HepG2 (cell line): ENCODE measurements around the gene CAMK2D. TPM values are rescaled to one million over a fixed set of nuclear protein-coding genes. Genes with fewer than 3 reads are reported as not detected.

Experiments used
- ARID5B ChIP-seq: IDR thresholded peaks from 2 replicates; pipeline ENCODE4 v1.4.0; 2020; ENCODE audit warnings: mild to moderate bottlenecking, missing genetic modification reagents
- EHMT2 ChIP-seq: fragments of 200-600 bp; sonication (generic); IDR thresholded peaks from 2 replicates; pipeline ENCODE4 v1.7.0; 2017; ENCODE audit warnings: antibody characterized with exemption, low read depth, low read length, borderline replicate concordance
- ELF3 ChIP-seq: IDR thresholded peaks from 2 replicates; pipeline ENCODE4 v1.6.1; 2016; ENCODE audit warnings: missing genetic modification reagents, missing compliant biosample characterization
- ETV5 ChIP-seq: IDR thresholded peaks from 2 replicates; pipeline ENCODE4 v1.6.1; 2018; ENCODE audit warnings: missing biosample characterization, missing genetic modification reagents, inconsistent platforms, borderline replicate concordance
- FOXJ3 ChIP-seq: sonication (generic); formaldehyde crosslinking; IDR thresholded peaks from 2 replicates; pipeline ENCODE4 v1.4.0; 2020; ENCODE audit warnings: missing genetic modification reagents, mild to moderate bottlenecking, borderline replicate concordance
- FOXM1 ChIP-seq: sonication (generic); formaldehyde crosslinking; IDR thresholded peaks from 2 replicates; pipeline ENCODE4 v1.5.0; 2020; ENCODE audit warnings: missing genetic modification reagents
- HES4 ChIP-seq: sonication (generic); formaldehyde crosslinking; IDR thresholded peaks from 2 replicates; pipeline ENCODE4 v1.9.0; 2021; ENCODE audit warnings: mild to moderate bottlenecking, missing genetic modification reagents, borderline replicate concordance
- HNF4G ChIP-seq, 2 experiments: sonication (generic) in 1 of 2; formaldehyde crosslinking in 1 of 2; IDR thresholded peaks; 2 replicates each; pipeline versions ENCODE4 v1.4.0 to v1.6.1; 2011 to 2020; ENCODE audit warnings: borderline replicate concordance in 2 of 2, low read depth in 2 of 2, mild to moderate bottlenecking in 2 of 2, low read length in 1 of 2, missing genetic modification reagents in 1 of 2, moderate library complexity in 1 of 2
- IRF1 ChIP-seq: sonication (generic); formaldehyde crosslinking; IDR thresholded peaks from 2 replicates; pipeline ENCODE4 v1.4.0; 2020; ENCODE audit warnings: low read depth, mild to moderate bottlenecking, missing genetic modification reagents
- IRF2 ChIP-seq: IDR thresholded peaks from 2 replicates; pipeline ENCODE4 v1.6.1; 2018; ENCODE audit warnings: missing genetic modification reagents, missing compliant biosample characterization
- KAT8 ChIP-seq: IDR thresholded peaks from 2 replicates; pipeline ENCODE4 v1.6.1; 2016; ENCODE audit warnings: missing genetic modification reagents, missing compliant biosample characterization
- MED1 ChIP-seq: sonication (generic); formaldehyde crosslinking; IDR thresholded peaks from 2 replicates; pipeline ENCODE4 v1.4.0; 2020; ENCODE audit warnings: missing genetic modification reagents
- NFIC ChIP-seq: IDR thresholded peaks from 2 replicates; pipeline ENCODE4 v1.6.1; 2012; ENCODE audit warnings: mild to moderate bottlenecking, low read length, inconsistent platforms
- PTBP1 ChIP-seq: fragments of 200-400 bp; formaldehyde crosslinking; IDR thresholded peaks from 2 replicates; pipeline ENCODE4 v1.6.1; 2018; ENCODE audit warnings: low read length, low read depth; ENCODE audit not compliant: poor library complexity, severe bottlenecking
- SMYD3 ChIP-seq: sonication (generic); formaldehyde crosslinking; IDR thresholded peaks from 2 replicates; pipeline ENCODE4 v1.8.1; 2023; ENCODE audit warnings: mild to moderate bottlenecking, missing genetic modification reagents
- STAT5B ChIP-seq: sonication (generic); formaldehyde crosslinking; IDR thresholded peaks from 2 replicates; pipeline ENCODE4 v1.4.0; 2020; ENCODE audit warnings: missing genetic modification reagents
- UBTF ChIP-seq: sonication (generic); formaldehyde crosslinking; IDR thresholded peaks from 2 replicates; pipeline ENCODE4 v1.4.0; 2020; ENCODE audit warnings: mild to moderate bottlenecking, missing genetic modification reagents
- ZBTB4 ChIP-seq: sonication (generic); formaldehyde crosslinking; IDR thresholded peaks from 2 replicates; pipeline ENCODE4 v1.4.0; 2020; ENCODE audit warnings: missing genetic modification reagents, mild to moderate bottlenecking, borderline replicate concordance
- ZNF274 ChIP-seq: sonication (generic); formaldehyde crosslinking; IDR thresholded peaks from 2 replicates; pipeline ENCODE4 v1.5.1; 2020; ENCODE audit warnings: mild to moderate bottlenecking, missing genetic modification reagents
- ZNF841 ChIP-seq: sonication (generic); formaldehyde crosslinking; IDR thresholded peaks from 2 replicates; pipeline ENCODE4 v1.8.1; 2023; ENCODE audit warnings: missing genetic modification reagents, borderline replicate concordance
- polyA plus RNA-seq, 8 experiments: library from polyadenylated mRNA; depleted of rRNA in 3 of 8; stranded (reverse) in 7 of 8; unstranded in 1 of 8; fragments of >200 nt; fragmentation: Illumina TruSeq in 4 of 8; extraction: Trizol in 4 of 8; gene quantifications; 2 replicates each; pipeline versions ENCODE4 v1.2.1 to v1.2.3, GENCODE V29; 2011 to 2016; ENCODE audit warnings: low read depth in 4 of 8, missing spikeins in 1 of 8, mixed read lengths in 1 of 8; ENCODE audit not compliant: insufficient read depth in 1 of 8
- total RNA-seq, 5 experiments: library from RNA; depleted of rRNA; stranded (reverse); fragments of >200 nt; fragmentation: Illumina TruSeq; extraction: Trizol; gene quantifications; 2 replicates each; pipeline ENCODE4 v1.2.3, GENCODE V29; 2016; ENCODE audit warnings: low read depth in 1 of 5

Gene CAMK2D
- total and polyA plus RNA-seq, 2 of the 13 experiments (the other 11 are each of a cell fraction or from before 2014, with no cell fraction given): 18.0 to 65.4 TPM

GRCh38 chr4:113641025-113641431 lies 120.5 kb downstream of the CAMK2D start (continued):
- TF ChIP-seq UBTF (CRISPR knock-in tag) (no peak), NFIC (peak; percentile 49; the same call in 1 of the 2 replicates), FOXJ3 (CRISPR knock-in tag) (peak; percentile 62; the same call in 1 of the 2 replicates), SMYD3 (CRISPR knock-in tag) (no peak), IRF2 (0 out of 2 replicates have a peak, but pooled peaks have one; percentile 25), IRF1 (no peak), FOXM1 (CRISPR knock-in tag) (no peak), ZNF841 (no peak), HES4 (no peak), STAT5B (CRISPR knock-in tag) (no peak), ZNF274 (CRISPR knock-in tag) (no peak), KAT8 (CRISPR knock-in tag) (0 out of 2 replicates have a peak, but pooled peaks have one; percentile 30), EHMT2 (peak; percentile 51; the same call in 1 of the 2 replicates), HNF4G (IDR thresholded peaks at IDR 0.05; ENCODE audit: borderline replicate concordance, low read depth, low read length) (0 out of 2 replicates have a peak, but pooled peaks have one; percentile 44), HNF4G (CRISPR knock-in tag; IDR thresholded peaks at IDR 0.05; ENCODE audit: borderline replicate concordance, low read depth) (no peak), ZBTB4 (CRISPR knock-in tag) (no peak), ETV5 (CRISPR knock-in tag) (peak; percentile 45; the same call in 1 of the 2 replicates), ELF3 (CRISPR knock-in tag) (peak; percentile 99), ARID5B (CRISPR knock-in tag) (peak; percentile 86), MED1 (CRISPR knock-in tag) (peak; percentile 63), PTBP1 (no peak)
